NCI-H2196 treated with DMSO at 0.1 percent for 48 hours (cell line): ENCODE data around the gene DCP2.

Experiments
- DNase-seq: peaks from one replicate; lab custom pipeline; 2025; ENCODE audit not compliant: unreplicated experiment; lab: John Stamatoyannopoulos, UW

Gene DCP2

GRCh38 chr5:113017881-113018635 is 41.5 kb downstream of the DCP2 start:
- no peak for DNase-seq

- no peak for DNase-seq
Observed at GRCh38 chr5:113020461-113021273, 44.1 kb downstream of the DCP2 start.

GRCh38 chr5:113022661-113023060 is 46.1 kb downstream of the DCP2 start:
- no peak for DNase-seq

GRCh38 chr5:113024076-113024697 is 47.6 kb downstream of the DCP2 start:
- no peak for DNase-seq

GRCh38 chr5:113025596-113025995 is 49.0 kb downstream of the DCP2 start:
- DNase-seq, result no peak

- no peak for DNase-seq
Observed at GRCh38 chr5:113026211-113026610, 49.6 kb downstream of the DCP2 start.

GRCh38 chr5:113027015-113027414 is 50.4 kb downstream of the DCP2 start:
- no peak for DNase-seq

- no peak for DNase-seq
Observed at GRCh38 chr5:113027431-113027830, 50.8 kb downstream of the DCP2 start.

- DNase-seq, result no peak
Observed at GRCh38 chr5:113029614-113030013, 53.0 kb downstream of the DCP2 start.

GRCh38 chr5:113031104-113031503 is 54.5 kb downstream of the DCP2 start:
- DNase-seq, result no peak

GRCh38 chr5:113031557-113031956 is 55.0 kb downstream of the DCP2 start:
- DNase-seq, result no peak

GRCh38 chr5:113034182-113034773 is 57.7 kb downstream of the DCP2 start:
- no peak for DNase-seq

GRCh38 chr5:113035096-113035495 is 58.5 kb downstream of the DCP2 start:
- no peak for DNase-seq

GRCh38 chr5:113036321-113036720 is 59.7 kb downstream of the DCP2 start:
- DNase-seq, result no peak

GRCh38 chr5:113036826-113037225 is 60.2 kb downstream of the DCP2 start:
- no peak for DNase-seq

GRCh38 chr5:113038136-113038535 is 61.5 kb downstream of the DCP2 start:
- no peak for DNase-seq

- DNase-seq, result no peak
Observed at GRCh38 chr5:113038714-113039113, 62.1 kb downstream of the DCP2 start.

GRCh38 chr5:113039229-113039933 is 62.8 kb downstream of the DCP2 start:
- no peak for DNase-seq

- DNase-seq, result no peak
Observed at GRCh38 chr5:113039934-113040285, 63.3 kb downstream of the DCP2 start.

GRCh38 chr5:113040672-113041260 is 64.2 kb downstream of the DCP2 start:
- DNase-seq, result no peak
